Upper lobe of left lung (tissue), 4 donors: ENCODE data around the gene TDRD6.

ENCODE experiments used
- CTCF ChIP-seq, 6 experiments: fragments of 450-650 bp in 4 of 6; fragments of 200-600 bp in 2 of 6; sonication (generic) in 2 of 6; IDR thresholded peaks; one replicate each; pipeline ENCODE4 v1.5.1; 2016 to 2019; ENCODE audit warnings: antibody characterized with exemption in 6 of 6
- POLR2A ChIP-seq, 4 donors: fragments of 450-650 bp; IDR thresholded peaks; one replicate each; pipeline ENCODE4 v1.5.1; 2016 to 2017; ENCODE audit warnings: antibody characterized with exemption in 4 of 4, mild to moderate bottlenecking in 2 of 4
- POLR2AphosphoS5 ChIP-seq, 2 donors: sonication (generic); formaldehyde crosslinking; IDR thresholded peaks; one replicate each; pipeline ENCODE4 v1.5.1; 2017; ENCODE audit warnings: antibody characterized with exemption in 2 of 2

DNA sequence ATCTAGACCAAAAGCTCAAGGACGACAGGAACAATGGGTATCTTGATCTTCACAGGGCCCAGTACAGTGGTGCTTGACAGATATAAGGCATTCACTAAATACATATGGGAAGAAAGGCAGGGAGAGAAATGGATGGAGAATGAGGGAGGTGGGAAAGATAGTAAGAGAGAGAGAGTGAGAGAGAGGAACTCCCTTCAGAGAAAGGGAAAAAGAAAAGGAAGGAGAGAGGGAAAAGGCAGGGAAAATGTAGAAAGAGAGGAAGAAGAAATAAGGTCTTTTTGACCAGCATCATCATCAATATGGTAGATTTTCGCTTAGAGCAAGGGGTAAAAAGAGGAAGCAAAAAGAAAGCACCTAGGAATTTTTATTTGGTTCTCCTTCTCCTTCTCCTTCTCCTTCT, 58.3 kb downstream of the TDRD6 start:
- TF ChIP-seq CTCF (IDR thresholded peaks at IDR 0.05): no peak
- no peak for TF ChIP-seq POLR2A (IDR thresholded peaks at IDR 0.05)
- no peak for TF ChIP-seq POLR2AphosphoS5 (IDR thresholded peaks at IDR 0.05)
